Tracheal epithelial cell (primary cell): ENCODE data around the gene CDH19. TPM values are rescaled to one million over a fixed set of nuclear protein-coding genes. Genes with fewer than 3 reads are reported as not detected.

ENCODE experiments used
- total RNA-seq: library from RNA; depleted of rRNA; stranded (reverse); fragments of >200 nt; gene quantifications from 2 replicates; pipeline ENCODE4 v1.2.1, GENCODE V29; 2014

Gene CDH19, protein sequence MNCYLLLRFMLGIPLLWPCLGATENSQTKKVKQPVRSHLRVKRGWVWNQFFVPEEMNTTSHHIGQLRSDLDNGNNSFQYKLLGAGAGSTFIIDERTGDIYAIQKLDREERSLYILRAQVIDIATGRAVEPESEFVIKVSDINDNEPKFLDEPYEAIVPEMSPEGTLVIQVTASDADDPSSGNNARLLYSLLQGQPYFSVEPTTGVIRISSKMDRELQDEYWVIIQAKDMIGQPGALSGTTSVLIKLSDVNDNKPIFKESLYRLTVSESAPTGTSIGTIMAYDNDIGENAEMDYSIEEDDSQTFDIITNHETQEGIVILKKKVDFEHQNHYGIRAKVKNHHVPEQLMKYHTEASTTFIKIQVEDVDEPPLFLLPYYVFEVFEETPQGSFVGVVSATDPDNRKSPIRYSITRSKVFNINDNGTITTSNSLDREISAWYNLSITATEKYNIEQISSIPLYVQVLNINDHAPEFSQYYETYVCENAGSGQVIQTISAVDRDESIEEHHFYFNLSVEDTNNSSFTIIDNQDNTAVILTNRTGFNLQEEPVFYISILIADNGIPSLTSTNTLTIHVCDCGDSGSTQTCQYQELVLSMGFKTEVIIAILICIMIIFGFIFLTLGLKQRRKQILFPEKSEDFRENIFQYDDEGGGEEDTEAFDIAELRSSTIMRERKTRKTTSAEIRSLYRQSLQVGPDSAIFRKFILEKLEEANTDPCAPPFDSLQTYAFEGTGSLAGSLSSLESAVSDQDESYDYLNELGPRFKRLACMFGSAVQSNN
- total RNA-seq = under 0.01 TPM in 2 replicates

DNA sequence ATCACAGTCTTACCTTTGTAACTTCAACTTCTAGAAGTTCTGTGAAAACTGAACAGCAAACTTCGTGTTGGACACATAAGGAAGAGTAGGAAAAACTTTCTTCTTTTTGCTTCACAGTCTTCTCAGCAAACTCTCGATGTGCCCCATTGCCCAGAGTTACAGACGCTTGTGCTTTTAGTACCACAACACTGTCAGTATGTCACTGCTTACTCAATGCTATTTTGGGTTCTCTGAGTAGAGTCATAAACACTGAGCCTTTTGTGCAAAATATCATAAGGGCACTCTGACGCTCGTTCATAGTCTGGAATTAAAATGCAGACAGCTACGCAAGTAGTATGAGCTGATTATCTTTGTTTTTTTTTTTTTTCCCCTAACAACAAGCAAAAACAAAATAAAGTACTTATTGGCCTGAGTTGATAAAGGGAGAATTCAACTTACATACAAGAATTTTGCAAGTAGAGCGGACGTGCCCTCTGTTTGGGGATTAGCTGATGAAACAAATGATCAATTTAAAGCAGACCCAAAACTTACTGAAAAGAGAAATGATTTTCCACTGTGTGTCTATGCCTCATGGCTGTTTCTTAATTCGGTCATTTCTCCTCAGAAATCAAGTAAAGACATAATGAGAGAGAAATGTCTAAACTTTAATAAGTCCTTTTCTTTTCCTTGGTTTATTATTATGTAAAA lies at the start of gene CDH19:
TSS of gene CDH19 (minus strand) at position 150 of the 687 bp plus-strand sequence. CDS start 31,886 bp downstream, outside the sequence.

